LNCAP (cell line): ENCODE measurements around the gene TOMM40L.

Source experiments
- TF ChIP-seq, protein P1 (sequence below): fragments of 450-650 bp; IDR thresholded peaks from 2 replicates; pipeline ENCODE4 v1.5.1; 2017; ENCODE audit warnings: mild to moderate bottlenecking

TOMM40L gene

GRCh38 chr1:161185282-161185682 lies 40.6 kb upstream of the TOMM40L start:
- TF ChIP-seq, protein P1, sequence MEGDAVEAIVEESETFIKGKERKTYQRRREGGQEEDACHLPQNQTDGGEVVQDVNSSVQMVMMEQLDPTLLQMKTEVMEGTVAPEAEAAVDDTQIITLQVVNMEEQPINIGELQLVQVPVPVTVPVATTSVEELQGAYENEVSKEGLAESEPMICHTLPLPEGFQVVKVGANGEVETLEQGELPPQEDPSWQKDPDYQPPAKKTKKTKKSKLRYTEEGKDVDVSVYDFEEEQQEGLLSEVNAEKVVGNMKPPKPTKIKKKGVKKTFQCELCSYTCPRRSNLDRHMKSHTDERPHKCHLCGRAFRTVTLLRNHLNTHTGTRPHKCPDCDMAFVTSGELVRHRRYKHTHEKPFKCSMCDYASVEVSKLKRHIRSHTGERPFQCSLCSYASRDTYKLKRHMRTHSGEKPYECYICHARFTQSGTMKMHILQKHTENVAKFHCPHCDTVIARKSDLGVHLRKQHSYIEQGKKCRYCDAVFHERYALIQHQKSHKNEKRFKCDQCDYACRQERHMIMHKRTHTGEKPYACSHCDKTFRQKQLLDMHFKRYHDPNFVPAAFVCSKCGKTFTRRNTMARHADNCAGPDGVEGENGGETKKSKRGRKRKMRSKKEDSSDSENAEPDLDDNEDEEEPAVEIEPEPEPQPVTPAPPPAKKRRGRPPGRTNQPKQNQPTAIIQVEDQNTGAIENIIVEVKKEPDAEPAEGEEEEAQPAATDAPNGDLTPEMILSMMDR, result no peak

- TF ChIP-seq, protein P1, result no peak
Observed at GRCh38 chr1:161185732-161186311, 40.0 kb upstream of the TOMM40L start.

DNA sequence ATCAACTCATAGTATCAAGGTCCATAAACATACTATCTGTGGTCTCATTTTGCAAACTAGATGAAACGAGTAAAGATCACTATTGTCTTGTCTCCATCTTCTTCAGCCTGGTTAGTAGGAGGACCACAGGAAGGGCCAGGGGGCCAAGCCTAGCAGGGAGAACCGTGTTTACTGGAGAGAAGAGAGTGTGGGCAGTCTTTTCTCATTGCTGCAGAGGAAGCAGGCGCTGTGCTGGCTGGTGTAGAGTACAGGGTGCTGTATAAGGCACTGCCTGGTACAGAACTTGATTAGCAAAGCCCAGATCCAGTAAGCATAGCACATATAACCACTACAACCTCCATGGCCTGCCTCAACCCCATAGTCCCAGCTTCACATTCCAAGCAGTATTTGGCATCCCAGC lies 38.5 kb upstream of the TOMM40L start:
- TF ChIP-seq, protein P1, result no peak

GRCh38 chr1:161188381-161188780 lies 37.5 kb upstream of the TOMM40L start:
- TF ChIP-seq, protein P1, result no peak

DNA sequence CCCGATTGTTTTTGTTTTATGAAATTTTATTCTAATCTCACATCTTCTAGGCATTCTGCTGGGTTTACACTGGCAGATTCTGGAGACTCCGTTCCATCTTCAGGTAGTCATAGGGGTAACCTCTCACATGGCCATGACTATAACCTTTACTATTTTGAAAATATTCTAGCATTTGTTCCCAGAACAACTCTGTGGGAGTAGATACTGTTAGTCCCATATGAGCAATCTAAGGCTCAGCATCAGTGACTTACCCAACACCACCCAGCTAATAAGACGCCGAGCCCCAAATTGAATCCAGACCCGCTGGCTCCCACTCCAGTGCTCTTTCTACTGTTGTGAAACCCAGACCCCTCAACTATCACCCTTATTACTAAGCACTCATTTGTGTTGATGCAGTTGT lies 36.8 kb upstream of the TOMM40L start:
- TF ChIP-seq, protein P1, result no peak

GRCh38 chr1:161190962-161191521 lies 34.8 kb upstream of the TOMM40L start:
- TF ChIP-seq, protein P1, result no peak

- TF ChIP-seq, protein P1, result no peak
Observed at GRCh38 chr1:161191971-161192370, 33.9 kb upstream of the TOMM40L start.
